Measurements from ENCODE around the gene CALY.
A peak's percentile ranks its signal among the peaks of the same experiment; 100 is the strongest.

The CALY gene

GRCh38 chr10:133381036-133381435 lies 44.3 kb upstream of the CALY start:
- Histone ChIP-seq H3K4me2 (no peak overlapping the region), H3K79me2 (ENCODE audit: insufficient read depth, low read depth) (no peaks in the 10 kb centered on the region), H3K9ac (no peak overlapping the region), H3K4me3 (IDR thresholded peaks at IDR 0.05; ENCODE audit: insufficient read depth, low read depth, low read length) (no peak overlapping the region), H3K27ac (no peak overlapping the region), H3K4me1 (ENCODE audit: low read depth, poor library complexity, severe bottlenecking) (no peaks in the 10 kb centered on the region), H4K20me1 (ENCODE audit: insufficient read depth) (no peaks in the 10 kb centered on the region), H3K36me3 (ENCODE audit: insufficient read depth) (no peaks in the 10 kb centered on the region), H3K27me3 (ENCODE audit: insufficient read depth, low read depth) (no peaks in the 10 kb centered on the region), H2AFZ (ENCODE audit: low read depth) (no peak overlapping the region)
- no peak for TF ChIP-seq CTCF (conservative IDR thresholded peaks at IDR 0.05; ENCODE audit: low read depth, low read length)

DNA sequence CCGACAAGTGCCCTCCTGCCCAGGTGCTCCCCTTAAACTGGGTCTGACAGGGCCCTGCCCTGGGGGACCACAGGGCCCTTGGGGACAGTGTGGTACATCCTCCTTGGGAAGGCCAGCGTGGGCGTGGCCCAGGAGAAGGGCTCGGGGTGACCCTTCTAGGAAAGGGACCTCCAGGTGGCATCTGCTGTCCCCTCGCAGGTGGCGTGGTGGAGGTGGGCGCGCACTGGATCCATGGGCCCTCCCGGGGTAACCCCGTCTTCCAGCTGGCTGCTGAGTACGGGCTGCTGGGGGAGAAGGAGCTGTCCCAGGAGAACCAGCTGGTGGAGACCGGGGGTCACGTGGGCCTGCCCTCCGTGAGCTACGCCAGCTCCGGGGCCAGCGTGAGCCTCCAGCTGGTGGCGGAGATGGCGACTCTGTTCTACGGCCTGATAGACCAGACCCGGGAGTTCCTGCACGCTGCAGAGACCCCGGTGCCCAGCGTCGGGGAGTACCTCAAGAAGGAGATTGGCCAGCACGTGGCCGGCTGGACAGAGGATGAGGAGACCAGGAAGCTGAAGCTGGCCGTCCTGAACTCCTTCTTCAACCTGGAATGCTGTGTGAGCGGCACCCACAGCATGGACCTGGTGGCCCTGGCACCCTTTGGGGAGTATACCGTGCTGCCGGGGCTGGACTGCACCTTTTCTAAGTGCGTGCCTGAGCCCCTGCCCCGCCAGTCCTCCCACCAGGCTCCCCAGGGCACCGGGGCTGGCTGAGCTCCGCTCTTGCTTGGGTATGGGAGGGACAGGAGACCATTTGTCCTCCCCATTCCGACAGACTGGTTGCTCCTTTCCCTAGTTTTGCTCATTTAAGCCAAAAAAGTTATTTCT lies 43.3 kb upstream of the CALY start:
- H3K9ac ChIP-seq = peak overlapping the region; percentile 35; the same call in 1 of the 2 replicates
- TF ChIP-seq CTCF (conservative IDR thresholded peaks at IDR 0.05; ENCODE audit: low read depth, low read length) = no peak

DNA sequence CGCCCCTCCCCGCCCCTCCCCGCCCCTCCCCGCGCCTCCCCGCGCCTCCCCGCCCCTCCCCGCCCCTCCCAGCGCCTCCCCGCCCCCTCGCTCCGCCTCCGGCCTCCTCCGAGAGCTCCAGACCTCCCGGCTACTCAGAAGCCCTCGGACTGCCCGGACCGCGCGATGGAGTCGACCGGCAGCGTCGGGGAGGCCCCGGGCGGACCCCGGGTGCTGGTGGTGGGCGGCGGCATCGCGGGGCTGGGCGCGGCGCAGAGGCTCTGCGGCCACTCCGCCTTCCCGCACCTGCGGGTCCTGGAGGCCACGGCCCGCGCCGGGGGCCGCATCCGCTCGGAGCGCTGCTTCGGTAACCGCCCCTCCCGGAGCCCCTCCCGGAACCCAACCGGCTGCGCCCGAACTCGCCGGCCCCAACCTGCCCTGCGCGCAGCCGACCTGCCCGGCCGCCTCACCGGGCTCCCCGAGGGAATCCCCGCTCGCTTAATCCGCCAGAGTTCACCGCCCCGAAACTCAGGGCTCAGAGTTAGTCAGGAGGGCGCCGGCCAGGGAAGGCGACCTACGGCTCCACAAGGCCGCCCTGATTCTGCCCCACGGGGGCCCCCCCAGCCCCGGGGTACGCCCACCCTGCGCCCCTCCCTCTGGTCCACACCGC lies 42.6 kb upstream of the CALY start, which contains the start of gene PAOX:
PAOX (plus strand) TSS at position 111 of the 649 bp plus-strand sequence; CDS start at position 166, 55 bp downstream.
- H3K9ac ChIP-seq = peak within 1 kb of the TSS; percentile 35; the same call in 1 of the 2 replicates
- peak within 1 kb of the TSS; percentile 97 for H2AFZ ChIP-seq (ENCODE audit: low read depth)
- H4K20me1 ChIP-seq (ENCODE audit: insufficient read depth) = no peaks in the 10 kb centered on the region
- no peaks in the 10 kb centered on the region; the same call in 1 of the 2 replicates for H3K27me3 ChIP-seq (ENCODE audit: insufficient read depth, low read depth)
- H3K36me3 ChIP-seq (ENCODE audit: insufficient read depth) = no peaks in the 10 kb centered on the region
- H3K4me3 ChIP-seq (IDR thresholded peaks at IDR 0.05; ENCODE audit: insufficient read depth, low read depth, low read length) = no peak within 1 kb of the TSS
- no peak within 1 kb of the TSS for H3K27ac ChIP-seq
- H3K4me1 ChIP-seq (ENCODE audit: low read depth, poor library complexity, severe bottlenecking) = no peaks in the 10 kb centered on the region
- no peak for TF ChIP-seq CTCF (conservative IDR thresholded peaks at IDR 0.05; ENCODE audit: low read depth, low read length)
- no peaks in the 10 kb centered on the region for H3K79me2 ChIP-seq (ENCODE audit: insufficient read depth, low read depth)
- H3K4me2 ChIP-seq = peak within 1 kb of the TSS; percentile 92

More for the DNA sequence above, 43.3 kb upstream of the CALY start:
- H3K79me2 ChIP-seq (ENCODE audit: insufficient read depth, low read depth) = no peaks in the 10 kb centered on the region
- no peak overlapping the region for H3K27ac ChIP-seq
- no peaks in the 10 kb centered on the region; the same call in 1 of the 2 replicates for H3K27me3 ChIP-seq (ENCODE audit: insufficient read depth, low read depth)
- H3K4me2 ChIP-seq = peak overlapping the region; percentile 45; the same call in 1 of the 2 replicates
- no peaks in the 10 kb centered on the region for H4K20me1 ChIP-seq (ENCODE audit: insufficient read depth)
- peak overlapping the region; percentile 71; the same call in 1 of the 2 replicates for H2AFZ ChIP-seq (ENCODE audit: low read depth)
- no peak overlapping the region for H3K4me3 ChIP-seq (IDR thresholded peaks at IDR 0.05; ENCODE audit: insufficient read depth, low read depth, low read length)
- H3K4me1 ChIP-seq (ENCODE audit: low read depth, poor library complexity, severe bottlenecking) = no peaks in the 10 kb centered on the region
- H3K36me3 ChIP-seq (ENCODE audit: insufficient read depth) = no peaks in the 10 kb centered on the region

- H3K79me2 ChIP-seq (ENCODE audit: insufficient read depth, low read depth) = no peaks in the 10 kb centered on the region
- H3K27ac ChIP-seq = no peak overlapping the region
- peak overlapping the region; percentile 92 for H3K4me2 ChIP-seq
- H4K20me1 ChIP-seq (ENCODE audit: insufficient read depth) = no peaks in the 10 kb centered on the region
- no peaks in the 10 kb centered on the region; the same call in 1 of the 2 replicates for H3K27me3 ChIP-seq (ENCODE audit: insufficient read depth, low read depth)
- no peak overlapping the region for H3K4me3 ChIP-seq (IDR thresholded peaks at IDR 0.05; ENCODE audit: insufficient read depth, low read depth, low read length)
- no peak for TF ChIP-seq CTCF (conservative IDR thresholded peaks at IDR 0.05; ENCODE audit: low read depth, low read length)
- peaks cover 6% of the 10 kb centered on the region for H3K4me1 ChIP-seq (ENCODE audit: low read depth, poor library complexity, severe bottlenecking)
- H3K36me3 ChIP-seq (ENCODE audit: insufficient read depth) = no peaks in the 10 kb centered on the region
- peak overlapping the region; percentile 97 for H2AFZ ChIP-seq (ENCODE audit: low read depth)
- H3K9ac ChIP-seq = peak overlapping the region; percentile 15; the same call in 1 of the 2 replicates
Measured at GRCh38 chr10:133378251-133379096, 41.8 kb upstream of the CALY start.

Measured in KMS-11 (cell line).